Keratinocyte (primary cell): Measurements from ENCODE around the gene TRA2A. TPM values are rescaled to one million over a fixed set of nuclear protein-coding genes. Genes with fewer than 3 reads are reported as not detected.

Source experiments
- DNase-seq: peaks from one replicate; pipeline ENCODE4 v3.0.0-alpha.2; 2011; ENCODE audit warnings: low read depth, missing footprints, low spot score
- FAIRE-seq: peaks from 2 replicates; lab custom pipeline; 2011; peaks lifted over from hg19 to GRCh38; lab: Jason Lieb, UNC
- H2AFZ ChIP-seq: 2 replicates; pipeline ENCODE4 v1.6.0; 2012; ENCODE audit warnings: low read length, control low read depth, inconsistent platforms; ENCODE audit not compliant: control insufficient read depth
- H3K27ac ChIP-seq: 2 replicates; pipeline ENCODE4 v1.5.1; 2011; ENCODE audit warnings: low read length; ENCODE audit not compliant: control insufficient read depth, insufficient read depth
- H3K27me3 ChIP-seq: 3 replicates; pipeline ENCODE4 v1.6.0; 2011; ENCODE audit warnings: low read length; ENCODE audit not compliant: control insufficient read depth, insufficient read depth; ENCODE audit errors: extremely low read depth
- H3K36me3 ChIP-seq, 2 experiments: 2 replicates in 1 of 2; 3 replicates in 1 of 2; pipeline ENCODE4 v1.5.1; 2011; ENCODE audit warnings: low read length in 2 of 2, mild to moderate bottlenecking in 1 of 2; ENCODE audit not compliant: control insufficient read depth in 2 of 2, insufficient read depth in 2 of 2; ENCODE audit errors: extremely low read depth in 1 of 2
- H3K4me1 ChIP-seq: 3 replicates; pipeline ENCODE4 v1.5.1; 2011; ENCODE audit warnings: low read length; ENCODE audit not compliant: control insufficient read depth, insufficient read depth; ENCODE audit errors: extremely low read depth
- H3K4me2 ChIP-seq: 3 replicates; pipeline ENCODE4 v1.6.0; 2011; ENCODE audit warnings: low read depth, low read length; ENCODE audit not compliant: control insufficient read depth, insufficient read depth; ENCODE audit errors: extremely low read depth
- H3K4me3 ChIP-seq, 3 experiments: fragments of 200-600 bp in 1 of 3; sonication (generic) in 1 of 3; 2 replicates in 2 of 3; 3 replicates in 1 of 3; pipeline ENCODE4 v1.5.1; 2011 to 2016; ENCODE audit warnings: low read length in 3 of 3, mild to moderate bottlenecking in 3 of 3, control low read depth in 2 of 3, inconsistent platforms in 1 of 3, low read depth in 1 of 3, mixed read lengths in 1 of 3, mixed run types in 1 of 3, moderate library complexity in 1 of 3; ENCODE audit not compliant: control insufficient read depth in 2 of 3, insufficient read depth in 2 of 3; ENCODE audit errors: extremely low read depth in 1 of 3
- H3K79me2 ChIP-seq: 2 replicates; pipeline ENCODE4 v1.6.0; 2012; ENCODE audit warnings: low read length; ENCODE audit not compliant: control insufficient read depth, insufficient read depth
- H3K9ac ChIP-seq: 3 replicates; pipeline ENCODE4 v1.6.0; 2011; ENCODE audit warnings: low read length; ENCODE audit not compliant: control insufficient read depth, insufficient read depth; ENCODE audit errors: extremely low read depth
- H3K9me1 ChIP-seq: 3 replicates; pipeline ENCODE4 v1.6.0; 2011; ENCODE audit warnings: low read length; ENCODE audit not compliant: control insufficient read depth, insufficient read depth; ENCODE audit errors: extremely low read depth
- H3K9me3 ChIP-seq: 2 replicates; pipeline ENCODE4 v1.5.1; 2012; ENCODE audit warnings: low read depth, low read length; ENCODE audit not compliant: control insufficient read depth
- H4K20me1 ChIP-seq: 3 replicates; pipeline ENCODE4 v1.6.0; 2011; ENCODE audit warnings: low read length; ENCODE audit not compliant: control insufficient read depth, insufficient read depth; ENCODE audit errors: extremely low read depth
- EZH2 ChIP-seq: IDR thresholded peaks from one replicate; pipeline ENCODE4 v1.6.1; 2012; ENCODE audit warnings: inconsistent platforms, mild to moderate bottlenecking, low read length, moderate library complexity
- dilution Hi-C: fragments of 300-500 bp; cut with MboI; formaldehyde crosslinking; loops from one replicate; pipeline ENCODE4 v1.7.0; 2020; ENCODE audit warnings: low sequenced_read_pairs; ENCODE audit not compliant: extremely low pct_ligation_motif_present
- polyA plus RNA-seq, 5 experiments: library from polyadenylated mRNA; depleted of rRNA in 3 of 5; stranded (reverse) in 3 of 5; stranded (forward) in 1 of 5; unstranded in 1 of 5; fragments of >200 nt; gene quantifications; 1 replicate in 1 of 5; 2 replicates in 3 of 5; 3 replicates in 1 of 5; pipeline versions ENCODE4 v1.2.1 to v1.2.3, GENCODE V29; 2011 to 2012; ENCODE audit warnings: missing spikeins in 2 of 5, low read depth in 1 of 5, low replicate concordance in 1 of 5
- TF ChIP-seq, protein P1 (sequence below), 3 experiments: IDR thresholded peaks in 1 of 3; conservative IDR thresholded peaks in 1 of 3; optimal IDR thresholded peaks in 1 of 3; 2 replicates in 2 of 3; 3 replicates in 1 of 3; pipeline versions ENCODE3 to v1.5.1; 2011; ENCODE audit warnings: low read length in 3 of 3, mild to moderate bottlenecking in 3 of 3, moderate library complexity in 2 of 3, control low read depth in 1 of 3, inconsistent platforms in 1 of 3; ENCODE audit not compliant: insufficient read depth in 2 of 3; ENCODE audit errors: extremely low read depth in 1 of 3

Gene TRA2A
- polyA plus RNA-seq, 1 donor (not counting 4 experiments of a cell fraction or from before 2014, with no cell fraction given) = 92.6 TPM

DNA sequence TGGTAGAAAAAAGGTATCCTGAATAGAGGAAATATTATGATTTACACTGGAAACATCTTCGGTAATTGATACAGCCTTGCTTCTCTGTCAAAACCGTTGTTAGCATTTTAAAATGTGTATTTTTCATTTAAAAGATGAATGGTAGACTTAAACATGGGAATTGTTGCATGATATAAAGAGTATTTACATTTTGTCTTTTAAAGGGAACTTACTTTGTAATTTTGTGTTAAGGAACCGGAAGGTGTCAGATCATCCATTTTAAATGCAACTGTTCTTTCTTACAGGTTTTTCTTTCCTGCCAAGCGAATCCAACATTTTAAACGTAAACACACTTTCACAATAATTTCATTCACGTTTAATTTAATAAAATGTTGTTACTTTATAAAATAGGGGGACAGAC, 59.7 kb downstream of the TRA2A start:
- H3K9ac ChIP-seq = no peak overlapping the region
- no peaks in the 10 kb centered on the region for H3K36me3 ChIP-seq
- H3K9me1 ChIP-seq = no peaks in the 10 kb centered on the region
- DNase-seq = no peak
- no peak for FAIRE-seq
- peaks cover 23% of the 10 kb centered on the region for H3K79me2 ChIP-seq
- H3K9me3 ChIP-seq = no peaks in the 10 kb centered on the region
- TF ChIP-seq, protein P1, sequence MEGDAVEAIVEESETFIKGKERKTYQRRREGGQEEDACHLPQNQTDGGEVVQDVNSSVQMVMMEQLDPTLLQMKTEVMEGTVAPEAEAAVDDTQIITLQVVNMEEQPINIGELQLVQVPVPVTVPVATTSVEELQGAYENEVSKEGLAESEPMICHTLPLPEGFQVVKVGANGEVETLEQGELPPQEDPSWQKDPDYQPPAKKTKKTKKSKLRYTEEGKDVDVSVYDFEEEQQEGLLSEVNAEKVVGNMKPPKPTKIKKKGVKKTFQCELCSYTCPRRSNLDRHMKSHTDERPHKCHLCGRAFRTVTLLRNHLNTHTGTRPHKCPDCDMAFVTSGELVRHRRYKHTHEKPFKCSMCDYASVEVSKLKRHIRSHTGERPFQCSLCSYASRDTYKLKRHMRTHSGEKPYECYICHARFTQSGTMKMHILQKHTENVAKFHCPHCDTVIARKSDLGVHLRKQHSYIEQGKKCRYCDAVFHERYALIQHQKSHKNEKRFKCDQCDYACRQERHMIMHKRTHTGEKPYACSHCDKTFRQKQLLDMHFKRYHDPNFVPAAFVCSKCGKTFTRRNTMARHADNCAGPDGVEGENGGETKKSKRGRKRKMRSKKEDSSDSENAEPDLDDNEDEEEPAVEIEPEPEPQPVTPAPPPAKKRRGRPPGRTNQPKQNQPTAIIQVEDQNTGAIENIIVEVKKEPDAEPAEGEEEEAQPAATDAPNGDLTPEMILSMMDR (optimal IDR thresholded peaks at IDR 0.05 in 1 of 3, IDR thresholded peaks at IDR 0.05 in 1 of 3, conservative IDR thresholded peaks at IDR 0.05 in 1 of 3; ENCODE audit: extremely low read depth in 1 of 3, insufficient read depth in 2 of 3, low read length in 3 of 3) = no peak
- TF ChIP-seq EZH2 = no peak
- H3K4me2 ChIP-seq = peak overlapping the region; percentile 46
- no peaks in the 10 kb centered on the region for H4K20me1 ChIP-seq
- H2AFZ ChIP-seq = no peak overlapping the region
- no peak overlapping the region for H3K27ac ChIP-seq
- H3K4me3 ChIP-seq = no peak overlapping the region
- peaks cover 67% of the 10 kb centered on the region for H3K27me3 ChIP-seq
- H3K4me1 ChIP-seq = peaks cover 14% of the 10 kb centered on the region
- dilution Hi-C loops = no loop called here

DNA sequence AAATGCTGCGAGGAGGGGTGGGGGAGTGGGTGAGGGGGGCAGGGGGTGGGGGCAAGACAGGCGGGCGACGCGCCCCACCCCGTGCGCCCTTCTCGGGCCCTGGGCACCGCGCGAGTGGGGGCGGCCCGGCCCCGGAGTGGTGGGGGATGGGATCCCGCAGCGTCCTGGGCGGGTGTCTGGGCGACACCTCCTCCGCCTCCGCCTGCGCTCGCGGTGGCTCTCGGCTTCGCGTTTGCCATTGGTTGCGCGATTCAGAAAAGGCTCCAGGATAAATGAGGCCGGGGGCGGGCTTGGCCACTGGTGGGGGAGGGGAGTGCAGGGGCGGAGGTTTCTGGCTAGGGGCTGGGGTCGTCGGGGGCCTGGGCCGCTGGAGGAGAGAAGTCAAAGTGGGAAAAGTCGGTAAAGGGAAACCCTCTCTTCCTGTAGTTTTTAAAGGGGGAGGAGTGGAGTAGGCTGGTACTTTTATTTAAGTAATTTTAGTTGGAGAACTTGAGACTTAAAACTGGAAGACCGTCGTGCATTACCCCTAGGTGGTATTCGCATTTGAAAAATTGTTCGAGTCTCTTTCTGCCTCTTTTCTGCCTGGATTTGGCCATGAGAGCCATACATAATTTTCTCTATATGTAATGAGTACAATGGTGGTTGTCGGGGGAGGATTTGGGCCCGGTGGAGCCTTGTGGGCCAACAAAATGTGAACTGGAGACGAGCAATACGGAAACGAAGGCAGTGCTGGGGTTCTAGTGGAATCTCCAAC, 60.5 kb downstream of the TRA2A start:
- DNase-seq (no peak), FAIRE-seq (no peak)
- Histone ChIP-seq H3K79me2 (peaks cover 26% of the 10 kb centered on the region), H3K27ac (peak overlapping the region; percentile 67), H3K9me3 (no peaks in the 10 kb centered on the region), H3K4me3 (peak overlapping the region; percentile 60 to 86 (median 66)), H3K4me1 (peaks cover 14% of the 10 kb centered on the region), H3K9me1 (no peaks in the 10 kb centered on the region), H3K4me2 (peak overlapping the region; percentile 76), H2AFZ (peak overlapping the region; percentile 28), H4K20me1 (no peaks in the 10 kb centered on the region), H3K27me3 (peaks cover 60% of the 10 kb centered on the region), H3K36me3 (no peaks in the 10 kb centered on the region), H3K9ac (peak overlapping the region; percentile 81)
- TF ChIP-seq, protein P1 (optimal IDR thresholded peaks at IDR 0.05 in 1 of 3, IDR thresholded peaks at IDR 0.05 in 1 of 3, conservative IDR thresholded peaks at IDR 0.05 in 1 of 3; ENCODE audit: extremely low read depth in 1 of 3, insufficient read depth in 2 of 3, low read length in 3 of 3) = no peak
- no peak for TF ChIP-seq EZH2
- dilution Hi-C loops = no loop called here
